GM18951 (cell line): ENCODE data around the gene EPOP.
A peak's percentile ranks its signal among the peaks of the same experiment; 100 is the strongest.

Experiments used
- POLR2A ChIP-seq: IDR thresholded peaks from 4 replicates; pipeline ENCODE4 v1.6.1; 2011; ENCODE audit warnings: mild to moderate bottlenecking; ENCODE audit not compliant: insufficient read length, insufficient read depth; ENCODE audit errors: extremely low read depth
- in situ Hi-C: fragments of 300-500 bp; cut with MboI; formaldehyde crosslinking; loops from one replicate; pipeline ENCODE4 v1.12.0; 2022; ENCODE audit warnings: low sequenced_read_pairs, mixed read lengths, inconsistent platforms; ENCODE audit not compliant: unreplicated experiment

EPOP gene

GRCh38 chr17:38702166-38702915 is 27.6 kb upstream of the EPOP start:
- in situ Hi-C loops: no loop called here
- peak; percentile 87 for TF ChIP-seq POLR2A

GRCh38 chr17:38701504-38702165 is 26.9 kb upstream of the EPOP start:
- TF ChIP-seq POLR2A: no peak
- in situ Hi-C loops: no loop called here

GRCh38 chr17:38698760-38699159 is 24.0 kb upstream of the EPOP start:
- TF ChIP-seq POLR2A: no peak
- in situ Hi-C loops: no loop called here

GRCh38 chr17:38697061-38697820 is 22.5 kb upstream of the EPOP start:
- in situ Hi-C loops: no loop called here
- no peak for TF ChIP-seq POLR2A

GRCh38 chr17:38693700-38694329 is 19.1 kb upstream of the EPOP start:
- no peak for TF ChIP-seq POLR2A
- in situ Hi-C loops: no loop called here

GRCh38 chr17:38691154-38691553 is 16.4 kb upstream of the EPOP start:
- no peak for TF ChIP-seq POLR2A
- in situ Hi-C loops: no loop called here

GRCh38 chr17:38690386-38690785 is 15.6 kb upstream of the EPOP start:
- no peak for TF ChIP-seq POLR2A
- in situ Hi-C loops: no loop called here

- TF ChIP-seq POLR2A: no peak
- in situ Hi-C loops: no loop called here
Observed at GRCh38 chr17:38687286-38687685, 12.5 kb upstream of the EPOP start.

GRCh38 chr17:38685491-38685890 is 10.7 kb upstream of the EPOP start:
- in situ Hi-C loops: no loop called here

GRCh38 chr17:38681096-38681495 is 6.3 kb upstream of the EPOP start:
- in situ Hi-C loops: no loop called here

More at GRCh38 chr17:38685491-38685890, 10.7 kb upstream of the EPOP start:
- no peak for TF ChIP-seq POLR2A

GRCh38 chr17:38677819-38678218 is 3.1 kb upstream of the EPOP start:
- no peak for TF ChIP-seq POLR2A
- in situ Hi-C loops: loop anchor here (10.0 kb wide), 1 partner anchor 67 kb away; the partner anchor contains the start of gene PCGF2

More at GRCh38 chr17:38681096-38681495, 6.3 kb upstream of the EPOP start:
- TF ChIP-seq POLR2A: no peak

GRCh38 chr17:38676706-38677504 is 2.1 kb upstream of the EPOP start:
- TF ChIP-seq POLR2A: no peak
- in situ Hi-C loops: loop anchor here (10.0 kb wide), 1 partner anchor 68 kb away; the partner anchor contains the start of gene PCGF2
